Activated naive CD8-positive, alpha-beta T cell (primary cell): Measurements from ENCODE around the gene VRK3.
"Not testable (repeated sequence)": the region's sequence is repeated elsewhere in the genome, so short reads cannot be mapped to it uniquely, and the experiment has no call there.

ENCODE experiments used
- H3K27ac Mint-ChIP-seq: one replicate; pipeline ENCODE4 v1.8.0; 2021; ENCODE audit warnings: mixed read lengths
- H3K27me3 Mint-ChIP-seq: one replicate; pipeline ENCODE4 v1.8.0; 2021; ENCODE audit warnings: mixed read lengths
- H3K36me3 Mint-ChIP-seq: one replicate; pipeline ENCODE4 v1.8.0; 2021; ENCODE audit warnings: mixed read lengths
- H3K4me1 Mint-ChIP-seq: one replicate; pipeline ENCODE4 v1.8.0; 2021; ENCODE audit warnings: low read depth, mixed read lengths
- H3K4me3 Mint-ChIP-seq: one replicate; pipeline ENCODE4 v1.8.0; 2021; ENCODE audit warnings: mild to moderate bottlenecking, mixed read lengths
- H3K9me3 Mint-ChIP-seq: one replicate; pipeline ENCODE4 v1.8.0; 2021; ENCODE audit warnings: low read depth, mixed read lengths

VRK3 gene

DNA sequence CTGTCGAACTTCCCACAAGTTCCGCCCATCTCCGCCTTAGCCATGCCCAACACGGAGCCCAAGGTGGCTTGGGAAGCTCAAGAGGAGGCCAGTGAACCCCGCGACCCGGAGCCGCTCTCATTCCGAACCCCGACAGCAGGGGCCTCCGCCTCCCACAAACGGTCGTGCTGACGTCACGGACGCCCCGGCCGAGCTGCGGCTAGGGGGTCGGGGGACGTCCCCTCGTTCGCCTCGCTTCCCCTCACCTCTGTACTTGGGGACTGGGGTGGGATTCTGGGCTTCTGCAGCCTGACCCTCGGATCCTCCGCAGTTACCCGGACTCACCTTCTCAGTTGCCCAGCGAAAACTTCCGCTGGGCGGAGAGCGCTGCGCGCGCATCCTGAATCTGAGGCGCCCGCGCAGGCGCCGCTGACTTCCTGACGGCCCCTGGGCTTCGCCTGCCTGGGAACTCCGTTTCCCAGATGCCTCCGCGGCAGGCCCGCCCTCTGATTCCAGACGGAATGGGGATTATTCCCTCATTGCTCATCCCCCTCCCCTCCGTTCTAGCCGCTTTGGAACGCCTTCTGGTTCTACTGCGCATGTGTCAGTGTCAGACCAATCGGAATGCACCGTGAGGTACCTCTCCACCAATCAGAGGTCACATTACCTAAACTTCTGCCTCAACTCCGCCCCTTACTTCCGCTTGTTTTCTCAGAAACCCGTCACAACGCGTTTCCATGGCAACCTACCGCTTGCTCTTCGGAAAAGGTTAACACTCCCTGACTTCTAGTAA, at the start of gene VRK3:
Gene VRK3, minus strand, starts transcription at position 351 of the 772 bp plus-strand sequence. CDS start 9,210 bp downstream, outside the sequence.
- H3K36me3 Mint-ChIP-seq: peaks cover 7% of the 10 kb centered on the region
- H3K9me3 Mint-ChIP-seq: no peaks in the 10 kb centered on the region
- peaks cover 51% of the 10 kb centered on the region for H3K4me1 Mint-ChIP-seq
- H3K27me3 Mint-ChIP-seq: no peaks in the 10 kb centered on the region
- H3K4me3 Mint-ChIP-seq: peak within 1 kb of the TSS; percentile 98
- peak within 1 kb of the TSS; percentile 100 for H3K27ac Mint-ChIP-seq

- H3K36me3 Mint-ChIP-seq, H3K4me3 Mint-ChIP-seq, H3K27ac Mint-ChIP-seq, H3K9me3 Mint-ChIP-seq, H3K27me3 Mint-ChIP-seq, H3K4me1 Mint-ChIP-seq: not testable (repeated sequence)
Observed at GRCh38 chr19:50068382-50068781, 43.2 kb upstream of the VRK3 start.

DNA sequence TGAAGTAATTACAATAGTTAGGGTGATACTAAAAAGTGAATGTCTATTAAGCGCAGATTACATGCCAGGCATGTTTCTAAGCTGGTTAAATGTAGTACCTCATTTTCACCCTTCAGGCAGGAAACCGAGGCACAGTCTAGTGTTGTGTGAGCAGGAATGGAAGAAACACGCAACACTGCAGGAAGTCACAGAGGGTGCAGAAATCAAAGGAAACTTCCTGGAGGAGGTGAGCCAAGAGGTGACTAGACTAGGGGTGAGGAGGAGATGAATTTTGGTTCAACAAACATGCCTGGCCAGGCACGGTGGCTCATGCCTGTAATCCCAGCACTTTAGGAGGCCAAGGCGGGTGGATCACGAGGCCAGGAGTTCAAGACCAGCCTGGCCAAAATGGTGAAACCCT, 42.4 kb upstream of the VRK3 start:
- no peaks in the 10 kb centered on the region for H3K9me3 Mint-ChIP-seq
- no peaks in the 10 kb centered on the region for H3K4me1 Mint-ChIP-seq
- H3K4me3 Mint-ChIP-seq: no peak overlapping the region
- peaks cover 6% of the 10 kb centered on the region for H3K27me3 Mint-ChIP-seq
- no peak overlapping the region for H3K27ac Mint-ChIP-seq
- H3K36me3 Mint-ChIP-seq: no peaks in the 10 kb centered on the region

GRCh38 chr19:50065938-50066337, 40.8 kb upstream of the VRK3 start:
- no peaks in the 10 kb centered on the region for H3K9me3 Mint-ChIP-seq
- no peak overlapping the region for H3K27ac Mint-ChIP-seq
- H3K4me1 Mint-ChIP-seq: no peaks in the 10 kb centered on the region
- peaks cover 9% of the 10 kb centered on the region for H3K27me3 Mint-ChIP-seq
- no peaks in the 10 kb centered on the region for H3K36me3 Mint-ChIP-seq
- no peak overlapping the region for H3K4me3 Mint-ChIP-seq

- Mint-ChIP-seq H3K4me1 (no peaks in the 10 kb centered on the region), H3K9me3 (peaks cover 8% of the 10 kb centered on the region), H3K36me3 (peaks cover 5% of the 10 kb centered on the region), H3K4me3 (no peak overlapping the region), H3K27me3 (peaks cover 9% of the 10 kb centered on the region), H3K27ac (no peak overlapping the region)
Observed at GRCh38 chr19:50061650-50062049, 36.5 kb upstream of the VRK3 start.

DNA sequence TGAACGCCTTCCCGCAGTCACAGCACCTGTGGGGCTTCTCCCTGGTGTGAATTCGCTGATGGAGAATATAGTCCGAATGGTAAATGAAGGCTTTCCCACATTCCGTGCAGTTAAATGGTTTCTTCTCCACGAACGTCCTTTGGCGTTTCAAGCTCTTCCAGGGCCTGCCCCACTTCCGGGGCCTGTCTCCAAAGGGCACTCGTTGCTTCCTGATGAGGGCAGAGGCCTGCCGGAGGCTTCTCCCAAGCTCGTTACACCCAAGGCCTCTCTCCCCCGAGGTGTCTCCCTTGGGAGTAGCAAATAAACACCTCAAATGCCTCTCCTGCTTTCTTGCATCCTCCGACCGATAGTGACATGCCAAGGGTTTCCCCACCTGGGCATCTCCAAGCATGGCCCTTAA, 34.9 kb upstream of the VRK3 start:
- peaks cover 8% of the 10 kb centered on the region for H3K9me3 Mint-ChIP-seq
- H3K4me3 Mint-ChIP-seq: no peak overlapping the region
- peaks cover 9% of the 10 kb centered on the region for H3K27me3 Mint-ChIP-seq
- peaks cover 5% of the 10 kb centered on the region for H3K36me3 Mint-ChIP-seq
- H3K4me1 Mint-ChIP-seq: no peaks in the 10 kb centered on the region
- no peak overlapping the region for H3K27ac Mint-ChIP-seq

DNA sequence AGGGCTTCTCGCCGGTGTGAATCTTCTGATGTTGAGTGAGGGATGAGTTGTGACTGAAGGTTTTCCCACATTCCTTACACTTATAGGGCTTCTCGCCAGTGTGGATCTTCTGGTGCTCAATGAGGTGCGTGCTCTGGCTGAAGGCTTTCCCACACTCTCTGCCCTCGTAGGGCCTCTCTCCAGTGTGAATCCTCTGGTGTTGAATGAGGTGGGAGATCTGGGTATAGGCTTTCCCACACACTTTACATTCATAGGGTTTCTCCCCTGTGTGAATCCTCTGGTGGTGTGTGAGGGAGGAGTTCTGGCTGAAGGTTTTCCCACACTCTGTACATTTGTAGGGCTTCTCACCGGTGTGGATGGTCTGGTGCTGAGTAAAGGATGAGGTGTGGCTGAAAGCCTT, 33.9 kb upstream of the VRK3 start:
- peaks cover 8% of the 10 kb centered on the region for H3K9me3 Mint-ChIP-seq
- no peak overlapping the region for H3K4me3 Mint-ChIP-seq
- H3K27me3 Mint-ChIP-seq: peaks cover 9% of the 10 kb centered on the region
- H3K36me3 Mint-ChIP-seq: peaks cover 5% of the 10 kb centered on the region
- H3K27ac Mint-ChIP-seq: no peak overlapping the region
- no peaks in the 10 kb centered on the region for H3K4me1 Mint-ChIP-seq

- Mint-ChIP-seq H3K27me3 (peaks cover 8% of the 10 kb centered on the region), H3K9me3 (peaks cover 8% of the 10 kb centered on the region), H3K36me3 (peaks cover 5% of the 10 kb centered on the region), H3K4me1 (no peaks in the 10 kb centered on the region), H3K4me3 (no peak overlapping the region), H3K27ac (no peak overlapping the region)
Observed at GRCh38 chr19:50058425-50058824, 33.3 kb upstream of the VRK3 start.

- Mint-ChIP-seq H3K9me3 (no peaks in the 10 kb centered on the region), H3K27me3 (peaks cover 5% of the 10 kb centered on the region), H3K4me1 (peaks cover 12% of the 10 kb centered on the region), H3K36me3 (no peaks in the 10 kb centered on the region), H3K27ac (no peak overlapping the region), H3K4me3 (no peak overlapping the region)
Observed at GRCh38 chr19:50053119-50053518, 27.9 kb upstream of the VRK3 start.

DNA sequence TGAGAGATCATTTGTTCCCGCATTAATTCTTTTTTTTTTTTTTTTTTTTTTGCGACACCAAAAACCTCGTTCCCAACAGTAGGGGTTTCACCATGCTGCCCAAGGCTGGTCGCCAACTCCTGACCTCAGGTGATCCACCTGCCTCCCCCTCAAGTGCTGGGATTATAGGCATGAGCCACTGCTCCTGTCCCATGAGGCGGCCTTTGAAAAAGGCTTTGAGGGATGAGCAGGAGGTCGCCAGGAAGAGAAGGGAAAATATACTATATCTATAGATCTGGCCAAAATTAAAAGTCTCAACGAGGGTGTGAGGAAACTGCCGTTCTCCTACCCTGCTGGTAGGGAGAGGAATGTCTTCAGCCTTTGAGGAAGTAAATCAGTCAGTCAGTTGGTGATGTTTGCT, 26.8 kb upstream of the VRK3 start:
- Mint-ChIP-seq H3K27me3 (peaks cover 5% of the 10 kb centered on the region), H3K27ac (no peak overlapping the region), H3K9me3 (no peaks in the 10 kb centered on the region), H3K4me1 (peaks cover 12% of the 10 kb centered on the region), H3K36me3 (peaks cover 5% of the 10 kb centered on the region), H3K4me3 (peak overlapping the region; percentile 87)

DNA sequence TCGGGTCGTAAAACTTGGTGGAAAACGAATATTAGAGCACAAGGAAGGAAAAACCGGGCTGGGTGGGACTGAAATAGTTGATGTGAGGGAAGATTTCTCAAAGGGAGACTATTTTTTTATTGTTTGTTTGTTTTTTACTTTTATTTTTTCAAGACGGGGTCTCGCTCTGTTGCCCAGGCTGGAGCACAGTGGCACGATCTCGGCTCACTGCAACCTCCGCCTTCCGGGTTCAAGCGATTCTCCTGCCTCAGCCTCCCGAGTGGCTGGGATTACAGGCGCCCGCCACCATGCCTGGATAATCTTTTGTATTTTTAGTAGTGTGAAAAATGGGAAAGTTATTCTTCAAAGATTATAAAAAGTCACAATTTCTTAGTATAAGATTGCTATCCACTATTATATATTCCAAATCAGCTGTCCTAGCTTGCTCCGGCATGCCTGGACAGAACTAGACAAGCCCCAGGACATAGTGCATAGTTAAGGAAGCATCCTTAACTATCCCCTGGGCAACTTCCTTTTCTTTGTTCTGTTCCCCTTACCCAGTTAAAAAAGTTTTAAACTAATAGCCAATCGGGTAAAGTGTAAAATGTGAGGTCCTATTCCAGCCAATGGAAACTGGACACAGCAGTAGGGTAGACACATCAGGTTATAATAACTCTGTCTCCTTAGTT, 26.2 kb upstream of the VRK3 start:
- H3K4me3 Mint-ChIP-seq: peak overlapping the region; percentile 87
- H3K27ac Mint-ChIP-seq: peak overlapping the region; percentile 16
- H3K36me3 Mint-ChIP-seq: peaks cover 11% of the 10 kb centered on the region
- H3K4me1 Mint-ChIP-seq: peaks cover 12% of the 10 kb centered on the region
- not testable (repeated sequence) for H3K9me3 Mint-ChIP-seq, H3K27me3 Mint-ChIP-seq

DNA sequence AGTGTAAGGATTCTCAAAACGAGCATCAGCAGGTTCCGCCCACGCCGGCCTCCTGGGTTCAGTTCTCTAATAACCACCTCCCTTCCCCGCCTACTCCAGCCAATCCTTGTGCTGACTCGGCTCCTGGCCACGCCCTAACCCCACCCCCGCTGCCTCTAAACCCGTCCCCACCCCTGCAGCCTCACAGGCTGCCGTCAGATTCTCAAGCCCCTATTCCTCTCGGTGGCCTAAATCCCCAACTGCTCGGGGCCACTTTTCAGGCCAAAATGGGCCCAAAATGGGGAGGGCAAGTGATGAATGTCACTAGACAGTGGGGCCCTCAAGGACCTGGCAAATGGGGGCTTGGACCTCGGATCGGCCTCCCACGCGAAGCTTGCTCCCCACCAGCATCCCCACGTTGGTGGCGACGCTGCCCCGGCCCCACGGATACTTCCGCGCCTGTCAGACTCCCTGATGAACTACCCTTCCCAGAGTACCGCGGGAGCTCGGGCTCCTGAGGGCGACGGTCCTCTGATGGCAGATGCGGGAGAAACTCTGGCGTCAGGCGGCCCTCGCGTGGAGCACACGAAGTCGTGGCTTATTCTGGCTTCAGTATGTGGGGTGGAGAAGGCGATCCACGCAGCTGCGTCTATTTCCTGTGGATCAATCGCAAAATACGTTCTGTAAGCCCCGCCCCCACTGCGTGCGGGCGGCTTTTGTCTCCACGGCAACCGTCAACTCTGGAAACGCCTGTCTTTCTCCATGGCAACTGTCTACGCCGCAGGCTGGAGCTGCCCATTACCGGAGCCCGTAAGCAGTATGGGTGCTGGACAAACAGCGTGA, 25.4 kb upstream of the VRK3 start:
- Mint-ChIP-seq H3K4me1 (peaks cover 12% of the 10 kb centered on the region), H3K36me3 (peaks cover 17% of the 10 kb centered on the region), H3K9me3 (no peaks in the 10 kb centered on the region), H3K4me3 (peak overlapping the region; percentile 87), H3K27me3 (peaks cover 2% of the 10 kb centered on the region), H3K27ac (peak overlapping the region; percentile 16)

GRCh38 chr19:50047671-50048070, 22.5 kb upstream of the VRK3 start:
- H3K4me1 Mint-ChIP-seq: peaks cover 12% of the 10 kb centered on the region
- no peak overlapping the region for H3K4me3 Mint-ChIP-seq
- peaks cover 2% of the 10 kb centered on the region for H3K27me3 Mint-ChIP-seq
- no peak overlapping the region for H3K27ac Mint-ChIP-seq
- peaks cover 10% of the 10 kb centered on the region for H3K9me3 Mint-ChIP-seq
- H3K36me3 Mint-ChIP-seq: peaks cover 42% of the 10 kb centered on the region

DNA sequence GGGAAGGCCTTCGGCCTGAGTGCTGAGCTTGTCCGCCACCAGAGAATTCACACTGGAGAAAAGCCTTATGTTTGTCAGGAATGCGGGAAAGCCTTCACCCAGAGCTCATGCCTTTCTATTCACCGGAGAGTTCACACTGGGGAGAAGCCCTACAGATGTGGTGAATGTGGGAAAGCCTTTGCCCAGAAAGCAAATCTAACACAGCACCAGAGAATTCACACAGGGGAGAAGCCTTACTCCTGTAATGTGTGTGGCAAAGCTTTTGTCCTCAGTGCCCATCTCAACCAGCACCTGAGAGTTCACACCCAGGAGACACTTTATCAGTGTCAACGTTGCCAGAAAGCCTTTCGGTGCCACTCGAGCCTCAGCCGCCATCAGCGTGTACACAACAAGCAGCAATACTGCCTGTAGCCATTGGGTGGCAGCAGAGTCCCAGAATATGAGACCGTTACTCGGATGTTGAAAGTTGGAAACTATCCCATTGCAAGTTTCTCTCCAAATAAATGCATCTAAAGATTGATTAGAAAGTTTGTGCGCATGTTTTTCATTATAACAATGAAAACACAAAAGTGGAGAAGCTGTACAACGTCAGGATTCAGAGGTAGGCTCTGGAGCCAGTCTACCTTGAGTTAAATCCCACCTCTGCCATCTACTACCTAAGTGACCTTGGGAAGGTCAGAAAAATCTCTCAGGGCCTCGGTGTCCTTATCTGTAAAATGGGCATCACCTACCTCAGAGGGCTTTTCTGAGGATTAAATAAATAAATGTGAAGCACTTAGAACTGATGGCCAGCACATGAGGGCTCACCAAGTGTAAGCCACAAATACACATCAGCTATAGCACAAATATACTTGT, 21.7 kb upstream of the VRK3 start:
- H3K4me1 Mint-ChIP-seq: peaks cover 12% of the 10 kb centered on the region
- H3K4me3 Mint-ChIP-seq: no peak overlapping the region
- H3K9me3 Mint-ChIP-seq: peaks cover 10% of the 10 kb centered on the region
- H3K27me3 Mint-ChIP-seq: peaks cover 2% of the 10 kb centered on the region
- no peak overlapping the region for H3K27ac Mint-ChIP-seq
- H3K36me3 Mint-ChIP-seq: peaks cover 48% of the 10 kb centered on the region
